Uterus (tissue), 4 donors: ENCODE results near the gene KRTAP12-2. TPM values are rescaled to one million over a fixed set of nuclear protein-coding genes. Genes with fewer than 3 reads are reported as not detected.
"Not testable (repeated sequence)": the region's sequence is repeated elsewhere in the genome, so short reads cannot be mapped to it uniquely, and the experiment has no call there.

ENCODE experiments used
- DNase-seq, 2 donors: peaks; one replicate each; pipeline ENCODE4 v3.0.0-alpha.2; 2019 to 2020
- H3K27ac ChIP-seq, 2 donors: fragments of 200-600 bp; sonication (generic); 1 replicate in 1 of 2; 2 replicates in 1 of 2; pipeline ENCODE4 v1.5.1; 2016 to 2018
- H3K27me3 ChIP-seq, 2 donors: fragments of 200-600 bp; sonication (generic); one replicate each; pipeline ENCODE4 v1.5.1; 2018 to 2019; ENCODE audit warnings: control low read depth in 1 of 2
- H3K36me3 ChIP-seq, 2 donors: fragments of 200-600 bp; sonication (generic); one replicate each; pipeline ENCODE4 v1.5.1; 2019; ENCODE audit warnings: control low read depth in 1 of 2
- H3K4me1 ChIP-seq, 2 donors: fragments of 200-600 bp; sonication (generic); one replicate each; pipeline ENCODE4 v1.5.1; 2018 to 2019; ENCODE audit warnings: control low read depth in 1 of 2
- H3K4me3 ChIP-seq, 2 donors: fragments of 200-600 bp; sonication (generic); 1 replicate in 1 of 2; 2 replicates in 1 of 2; pipeline ENCODE4 v1.5.1; 2018 to 2019; ENCODE audit warnings: mild to moderate bottlenecking in 1 of 2
- H3K9me3 ChIP-seq, 2 donors: fragments of 200-600 bp; sonication (generic); one replicate each; pipeline ENCODE4 v1.5.1; 2019; ENCODE audit warnings: control low read depth in 1 of 2
- POLR2A ChIP-seq, 2 donors: fragments of 450-650 bp; IDR thresholded peaks; one replicate each; pipeline ENCODE4 v1.6.1; 2016; ENCODE audit warnings: antibody characterized with exemption in 2 of 2, mild to moderate bottlenecking in 1 of 2, moderate library complexity in 1 of 2
- intact Hi-C: fragments of 100-400 bp; cut with DNase I; formaldehyde crosslinking; loops from one replicate; pipeline ENCODE4 v1.15.1; 2023; ENCODE audit warnings: low total_unique reads
- total RNA-seq, 4 donors: library from RNA; depleted of rRNA in 3 of 4; stranded (reverse); fragments of >200 nt in 3 of 4; gene quantifications; one replicate each; pipeline versions ENCODE4 v1.1.0 to v1.2.4, GENCODE V29; 2014 to 2023
- TF ChIP-seq, protein P1 (sequence below), 4 experiments: fragments of 200-600 bp in 2 of 4; fragments of 450-650 bp in 2 of 4; sonication (generic) in 2 of 4; IDR thresholded peaks; one replicate each; pipeline ENCODE4 v1.5.1; 2016 to 2019; ENCODE audit warnings: antibody characterized with exemption in 4 of 4, mild to moderate bottlenecking in 2 of 4, moderate library complexity in 1 of 4
- donor health status: DM: yes; HTN: yes; CAD: no.

The KRTAP12-2 gene
- total RNA-seq, 4 donors from 2014 or later, result not detected

DNA sequence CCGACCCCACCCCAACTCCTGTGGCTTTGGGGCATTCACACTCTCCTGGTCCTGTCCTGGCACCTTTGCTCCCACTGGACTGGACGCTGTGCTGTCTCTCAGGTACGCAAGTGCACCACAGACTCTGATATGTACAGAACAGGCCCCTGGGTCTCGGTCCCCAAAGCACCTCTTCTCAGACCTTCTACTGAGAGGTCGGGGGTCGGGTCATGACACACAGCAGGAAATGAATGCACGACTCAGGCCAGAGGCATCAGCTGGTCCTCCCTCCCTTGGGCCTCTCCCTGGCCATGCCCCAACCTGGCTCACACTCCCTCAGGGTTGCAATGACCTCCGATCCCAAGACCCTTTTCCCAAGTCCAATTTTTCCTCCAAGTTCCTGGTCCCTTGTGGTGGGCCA is 28.5 kb upstream of the KRTAP12-2 start:
- peaks cover 0 to 3% of the 10 kb centered on the region in 2 donors for H3K9me3 ChIP-seq
- H3K27ac ChIP-seq, result no peak overlapping the region
- no peak for TF ChIP-seq POLR2A (IDR thresholded peaks at IDR 0.05)
- TF ChIP-seq, protein P1, sequence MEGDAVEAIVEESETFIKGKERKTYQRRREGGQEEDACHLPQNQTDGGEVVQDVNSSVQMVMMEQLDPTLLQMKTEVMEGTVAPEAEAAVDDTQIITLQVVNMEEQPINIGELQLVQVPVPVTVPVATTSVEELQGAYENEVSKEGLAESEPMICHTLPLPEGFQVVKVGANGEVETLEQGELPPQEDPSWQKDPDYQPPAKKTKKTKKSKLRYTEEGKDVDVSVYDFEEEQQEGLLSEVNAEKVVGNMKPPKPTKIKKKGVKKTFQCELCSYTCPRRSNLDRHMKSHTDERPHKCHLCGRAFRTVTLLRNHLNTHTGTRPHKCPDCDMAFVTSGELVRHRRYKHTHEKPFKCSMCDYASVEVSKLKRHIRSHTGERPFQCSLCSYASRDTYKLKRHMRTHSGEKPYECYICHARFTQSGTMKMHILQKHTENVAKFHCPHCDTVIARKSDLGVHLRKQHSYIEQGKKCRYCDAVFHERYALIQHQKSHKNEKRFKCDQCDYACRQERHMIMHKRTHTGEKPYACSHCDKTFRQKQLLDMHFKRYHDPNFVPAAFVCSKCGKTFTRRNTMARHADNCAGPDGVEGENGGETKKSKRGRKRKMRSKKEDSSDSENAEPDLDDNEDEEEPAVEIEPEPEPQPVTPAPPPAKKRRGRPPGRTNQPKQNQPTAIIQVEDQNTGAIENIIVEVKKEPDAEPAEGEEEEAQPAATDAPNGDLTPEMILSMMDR (IDR thresholded peaks at IDR 0.05), result no peak
- peaks cover 0 to 5% of the 10 kb centered on the region in 2 donors for H3K27me3 ChIP-seq
- intact Hi-C loops, result no loop called here
- H3K36me3 ChIP-seq, result no peaks in the 10 kb centered on the region
- H3K4me1 ChIP-seq, result no peaks in the 10 kb centered on the region
- H3K4me3 ChIP-seq, result no peak overlapping the region
- DNase-seq, result no peak

DNA sequence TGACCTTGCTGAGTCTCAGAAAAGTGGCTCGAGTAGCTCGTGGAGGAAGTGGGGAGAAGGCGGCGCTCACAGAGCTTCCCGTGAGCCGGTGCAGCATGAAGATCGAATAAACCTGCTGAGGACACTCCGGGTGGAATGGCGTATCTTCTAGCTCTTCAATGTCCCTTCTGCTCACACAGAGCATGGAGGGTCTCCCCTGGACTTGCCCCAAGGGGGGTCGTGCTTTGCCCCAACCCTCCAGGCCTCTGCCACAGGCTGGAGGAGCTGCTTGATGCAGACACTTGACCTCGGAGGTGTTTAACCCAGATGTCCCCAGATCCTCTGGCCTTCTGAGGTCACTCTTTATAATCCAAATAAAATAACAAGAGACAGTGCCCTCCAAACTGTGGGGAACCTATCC is 28.0 kb upstream of the KRTAP12-2 start:
- DNase-seq, result no peak
- H3K27me3 ChIP-seq, result peaks cover 0 to 1% of the 10 kb centered on the region in 2 donors
- intact Hi-C loops, result no loop called here
- no peak overlapping the region for H3K4me3 ChIP-seq
- no peak for TF ChIP-seq POLR2A (IDR thresholded peaks at IDR 0.05)
- TF ChIP-seq, protein P1 (IDR thresholded peaks at IDR 0.05), result no peak
- no peaks in the 10 kb centered on the region for H3K4me1 ChIP-seq
- no peak overlapping the region for H3K27ac ChIP-seq
- H3K36me3 ChIP-seq, result no peaks in the 10 kb centered on the region
- peaks cover 0 to 3% of the 10 kb centered on the region in 2 donors for H3K9me3 ChIP-seq

DNA sequence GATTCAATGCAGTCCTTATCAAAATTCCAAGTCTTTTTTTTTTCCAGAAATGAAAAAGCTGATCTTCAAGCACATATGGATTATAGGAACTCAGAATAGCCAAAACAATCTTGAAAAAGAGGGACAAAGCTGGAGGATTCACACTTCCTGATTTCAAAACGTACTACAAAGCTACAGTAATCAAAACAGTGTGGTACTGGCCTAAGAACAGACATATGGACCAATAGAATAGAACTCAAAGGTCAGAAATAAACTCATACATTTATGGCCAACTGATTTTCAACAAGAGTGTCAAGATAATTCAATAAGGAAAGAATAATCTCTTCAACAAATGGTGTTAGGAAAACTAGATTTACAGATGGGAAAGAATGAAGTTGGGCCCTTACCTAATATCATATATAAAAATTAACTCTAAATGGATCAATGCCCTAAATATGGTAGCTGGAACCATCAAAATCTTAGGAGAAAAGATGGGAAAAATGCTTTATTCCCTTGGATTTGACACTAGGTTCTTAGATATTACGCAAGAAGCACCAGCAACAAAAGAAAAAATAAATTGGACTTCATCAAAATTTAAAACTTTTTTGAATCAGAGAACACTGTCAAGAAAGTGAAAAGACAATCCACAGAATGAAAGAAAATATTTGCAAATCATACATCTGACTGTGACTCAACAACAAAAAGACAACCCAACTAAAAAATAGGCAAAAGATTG is 26.2 kb upstream of the KRTAP12-2 start:
- Histone ChIP-seq H3K36me3 (no peaks in the 10 kb centered on the region), H3K4me1 (no peaks in the 10 kb centered on the region), H3K27me3 (no peaks in the 10 kb centered on the region), H3K4me3 (no peak overlapping the region), H3K9me3 (peaks cover 0 to 3% of the 10 kb centered on the region in 2 donors), H3K27ac (no peak overlapping the region)
- TF ChIP-seq, protein P1 (IDR thresholded peaks at IDR 0.05), result no peak
- TF ChIP-seq POLR2A (IDR thresholded peaks at IDR 0.05), result no peak
- intact Hi-C loops, result no loop called here
- DNase-seq, result no peak

DNA sequence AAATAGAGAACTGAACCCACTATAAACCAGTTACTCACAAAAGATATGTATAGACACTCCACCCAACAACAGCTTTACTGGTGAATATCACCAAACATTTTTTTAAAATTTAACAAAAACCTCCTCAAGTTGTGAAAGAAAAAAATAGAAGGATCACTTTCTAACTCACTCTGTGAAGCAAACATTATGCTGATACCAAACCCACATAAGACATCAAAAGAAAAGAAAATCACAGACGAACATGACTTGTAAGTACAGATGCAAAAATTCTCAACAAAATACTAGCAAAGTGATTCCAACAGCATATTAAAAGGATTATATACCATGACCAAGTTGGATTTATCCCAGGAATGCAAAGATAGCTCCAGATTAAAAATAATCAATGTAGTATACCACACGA is 25.0 kb upstream of the KRTAP12-2 start:
- no peak for TF ChIP-seq POLR2A (IDR thresholded peaks at IDR 0.05)
- TF ChIP-seq, protein P1 (IDR thresholded peaks at IDR 0.05), result no peak
- Histone ChIP-seq H3K36me3 (no peaks in the 10 kb centered on the region), H3K4me1 (no peaks in the 10 kb centered on the region), H3K4me3 (no peak overlapping the region), H3K9me3 (peaks cover 0 to 3% of the 10 kb centered on the region in 2 donors), H3K27me3 (no peaks in the 10 kb centered on the region), H3K27ac (no peak overlapping the region)
- DNase-seq, result no peak
- intact Hi-C loops, result no loop called here

DNA sequence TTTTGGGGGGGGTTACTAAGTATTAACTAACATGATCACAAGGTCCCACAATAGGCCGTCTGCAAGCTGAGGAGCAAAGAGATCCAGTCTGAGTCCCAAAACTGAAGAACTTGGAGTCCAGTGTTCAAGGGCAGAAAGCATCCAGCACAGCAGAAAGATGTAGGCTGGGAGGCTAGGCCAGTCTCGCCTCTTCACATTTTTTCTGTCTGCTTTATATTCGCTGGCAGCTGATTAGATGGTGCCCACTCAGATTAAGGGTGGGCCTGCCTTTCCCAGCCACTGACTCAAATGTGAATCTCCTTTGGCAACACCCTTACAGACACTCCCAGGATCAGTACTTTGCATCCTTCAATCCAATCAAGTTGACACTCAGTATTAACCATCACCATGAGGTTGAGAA is 23.0 kb upstream of the KRTAP12-2 start:
- H3K27me3 ChIP-seq, H3K27ac ChIP-seq, DNase-seq, H3K36me3 ChIP-seq, H3K4me3 ChIP-seq, H3K4me1 ChIP-seq, intact Hi-C loops, H3K9me3 ChIP-seq: not testable (repeated sequence)
